Gastroesophageal sphincter (tissue), 4 donors: ENCODE measurements around the gene CFAP45. TPM values are rescaled to one million over a fixed set of nuclear protein-coding genes. Genes with fewer than 3 reads are reported as not detected.

Experiments
- ATAC-seq: fragments of 150-250 bp; one replicate; pipeline ENCODE4 v1.9.1; 2016; ENCODE audit warnings: mild to moderate bottlenecking, moderate library complexity
- H3K27ac ChIP-seq, 4 donors: fragments of 200-600 bp; sonication (generic) in 3 of 4; 1 replicate in 3 of 4; 2 replicates in 1 of 4; pipeline ENCODE4 v1.5.1; 2016 to 2019
- H3K27me3 ChIP-seq: fragments of 200-600 bp; sonication (generic); one replicate; pipeline ENCODE4 v1.5.1; 2019
- H3K36me3 ChIP-seq, 2 donors: fragments of 200-600 bp; sonication (generic); one replicate each; pipeline ENCODE4 v1.5.1; 2019; ENCODE audit warnings: control low read depth in 1 of 2
- H3K4me1 ChIP-seq, 3 donors: fragments of 200-600 bp; sonication (generic); 1 replicate in 2 of 3; 2 replicates in 1 of 3; pipeline ENCODE4 v1.5.1; 2016 to 2019; ENCODE audit warnings: control low read depth in 2 of 3
- H3K4me3 ChIP-seq, 2 donors: fragments of 200-600 bp; sonication (generic); one replicate each; pipeline ENCODE4 v1.5.1; 2019; ENCODE audit warnings: mild to moderate bottlenecking in 1 of 2, moderate library complexity in 1 of 2
- H3K9me3 ChIP-seq, 3 donors: fragments of 200-600 bp; sonication (generic); one replicate each; pipeline ENCODE4 v1.5.1; 2017 to 2019; ENCODE audit warnings: control low read depth in 2 of 3
- EP300 ChIP-seq: sonication (generic); formaldehyde crosslinking; IDR thresholded peaks from one replicate; pipeline ENCODE4 v1.6.1; 2017; ENCODE audit warnings: antibody characterized with exemption, mild to moderate bottlenecking
- POLR2A ChIP-seq, 2 donors: fragments of 450-650 bp; IDR thresholded peaks; one replicate each; pipeline ENCODE4 v1.6.1; 2017; ENCODE audit warnings: antibody characterized with exemption in 2 of 2, mild to moderate bottlenecking in 2 of 2, moderate library complexity in 1 of 2
- POLR2AphosphoS5 ChIP-seq: sonication (generic); formaldehyde crosslinking; IDR thresholded peaks from one replicate; pipeline ENCODE4 v1.6.1; 2017; ENCODE audit warnings: antibody characterized with exemption
- WGBS, 2 donors: methylation state at CpG; one replicate each; pipeline ENCODE4 v1.1.5; 2018; ENCODE audit warnings: low coverage in 1 of 2; 5-methylcytosine and 5-hydroxymethylcytosine counted together
- total RNA-seq, 4 donors: library from RNA; depleted of rRNA; stranded (reverse); fragments of >200 nt; gene quantifications; one replicate each; pipeline ENCODE4 v1.1.0, GENCODE V29; 2016
- TF ChIP-seq, protein P1 (sequence below), 4 experiments: fragments of 200-600 bp in 2 of 4; fragments of 450-650 bp in 2 of 4; sonication (generic) in 1 of 4; IDR thresholded peaks; one replicate each; pipeline ENCODE4 v1.5.1; 2017 to 2019; ENCODE audit warnings: antibody characterized with exemption in 4 of 4, mild to moderate bottlenecking in 2 of 4, moderate library complexity in 2 of 4

The CFAP45 gene
- total RNA-seq, 4 donors from 2014 or later = 0.27 to 0.81 TPM; not detected in 2

DNA sequence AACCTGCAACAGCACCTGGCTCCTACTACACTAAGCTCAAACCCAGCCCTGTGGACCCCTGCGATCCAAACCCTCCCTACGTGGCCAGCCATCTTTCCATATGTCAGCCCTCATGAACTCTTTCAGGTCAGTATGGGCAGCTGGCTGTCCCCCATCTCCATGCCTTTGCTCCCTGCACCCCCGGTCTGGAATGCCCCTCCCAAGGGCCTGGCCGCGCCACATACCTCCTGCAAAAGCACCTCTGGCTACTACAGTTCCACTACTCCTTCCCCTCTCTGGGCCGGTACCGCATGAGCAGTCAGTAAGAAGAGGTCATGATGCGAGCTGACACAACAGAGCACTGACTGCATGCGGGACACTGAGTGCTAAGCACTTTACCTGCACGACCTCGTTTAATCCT is 35.3 kb upstream of the CFAP45 start:
- Histone ChIP-seq H3K4me3 (no peak overlapping the region), H3K4me1 (peaks cover 0 to 12% (median 3%) of the 10 kb centered on the region in 3 donors), H3K27ac (no peak overlapping the region), H3K27me3 (peaks cover 38% of the 10 kb centered on the region), H3K36me3 (no peaks in the 10 kb centered on the region), H3K9me3 (no peaks in the 10 kb centered on the region)
- TF ChIP-seq EP300 (no peak), POLR2A (IDR thresholded peaks at IDR 0.05) (no peak), POLR2AphosphoS5 (no peak)
- TF ChIP-seq, protein P1, sequence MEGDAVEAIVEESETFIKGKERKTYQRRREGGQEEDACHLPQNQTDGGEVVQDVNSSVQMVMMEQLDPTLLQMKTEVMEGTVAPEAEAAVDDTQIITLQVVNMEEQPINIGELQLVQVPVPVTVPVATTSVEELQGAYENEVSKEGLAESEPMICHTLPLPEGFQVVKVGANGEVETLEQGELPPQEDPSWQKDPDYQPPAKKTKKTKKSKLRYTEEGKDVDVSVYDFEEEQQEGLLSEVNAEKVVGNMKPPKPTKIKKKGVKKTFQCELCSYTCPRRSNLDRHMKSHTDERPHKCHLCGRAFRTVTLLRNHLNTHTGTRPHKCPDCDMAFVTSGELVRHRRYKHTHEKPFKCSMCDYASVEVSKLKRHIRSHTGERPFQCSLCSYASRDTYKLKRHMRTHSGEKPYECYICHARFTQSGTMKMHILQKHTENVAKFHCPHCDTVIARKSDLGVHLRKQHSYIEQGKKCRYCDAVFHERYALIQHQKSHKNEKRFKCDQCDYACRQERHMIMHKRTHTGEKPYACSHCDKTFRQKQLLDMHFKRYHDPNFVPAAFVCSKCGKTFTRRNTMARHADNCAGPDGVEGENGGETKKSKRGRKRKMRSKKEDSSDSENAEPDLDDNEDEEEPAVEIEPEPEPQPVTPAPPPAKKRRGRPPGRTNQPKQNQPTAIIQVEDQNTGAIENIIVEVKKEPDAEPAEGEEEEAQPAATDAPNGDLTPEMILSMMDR (IDR thresholded peaks at IDR 0.05) = no peak
- no peak for ATAC-seq
- WGBS, 2 donors = 81 to 90% methylated on average over 2 to 11 of the region's 11 CpGs

DNA sequence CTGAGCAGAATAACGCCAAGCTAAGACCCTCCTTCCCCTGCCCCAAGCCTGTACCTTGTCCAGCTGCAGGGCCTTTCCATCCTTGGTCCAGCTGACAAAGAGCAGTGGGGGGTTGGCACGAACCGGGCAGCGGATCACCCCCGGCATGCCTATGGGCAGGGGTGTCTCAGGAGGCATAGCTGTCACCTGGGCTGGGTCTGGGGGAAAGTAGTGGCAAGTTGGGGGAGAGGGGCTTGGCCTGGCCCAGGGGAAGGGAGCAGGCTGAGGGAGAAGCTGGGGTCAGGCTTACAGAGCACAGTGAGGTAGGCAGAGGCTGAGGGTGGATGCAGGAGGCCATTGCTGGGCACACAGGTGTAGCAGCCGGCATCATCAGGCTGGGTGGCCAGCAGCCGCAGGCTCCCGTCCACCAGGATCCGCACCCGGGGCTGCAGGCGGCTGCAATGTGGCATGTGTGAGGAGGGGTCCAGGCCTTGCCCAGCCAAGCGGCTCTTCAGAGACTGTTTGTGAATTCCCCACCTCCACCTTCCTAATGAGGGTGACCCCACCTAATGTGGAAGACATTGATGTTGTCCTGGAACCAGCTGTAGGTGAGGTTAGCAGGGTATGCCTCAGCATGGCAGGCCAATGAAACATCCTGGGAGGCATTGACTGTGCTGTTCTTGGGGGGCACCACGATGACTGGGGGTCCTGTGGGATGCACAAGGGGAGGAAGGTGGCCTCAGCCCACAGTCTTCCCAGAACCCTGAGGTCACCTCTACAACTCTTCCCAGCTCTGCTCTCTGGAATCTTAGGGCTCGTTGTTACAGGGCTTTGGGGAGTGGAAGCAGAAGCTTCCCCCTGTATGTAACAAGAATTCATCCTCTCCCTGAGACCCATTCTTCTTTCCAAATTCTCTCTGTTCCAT is 34.4 kb upstream of the CFAP45 start:
- Histone ChIP-seq H3K4me1 (peaks cover 0 to 12% (median 3%) of the 10 kb centered on the region in 3 donors), H3K36me3 (no peaks in the 10 kb centered on the region), H3K27me3 (peaks cover 34% of the 10 kb centered on the region), H3K27ac (no peak overlapping the region), H3K4me3 (no peak overlapping the region), H3K9me3 (no peaks in the 10 kb centered on the region)
- WGBS, 2 donors = 79% methylated on average over 3 of the region's 14 CpGs
- no peak for ATAC-seq
- TF ChIP-seq, protein P1 (IDR thresholded peaks at IDR 0.05) = no peak
- TF ChIP-seq POLR2AphosphoS5 (no peak), EP300 (no peak), POLR2A (IDR thresholded peaks at IDR 0.05) (no peak)

DNA sequence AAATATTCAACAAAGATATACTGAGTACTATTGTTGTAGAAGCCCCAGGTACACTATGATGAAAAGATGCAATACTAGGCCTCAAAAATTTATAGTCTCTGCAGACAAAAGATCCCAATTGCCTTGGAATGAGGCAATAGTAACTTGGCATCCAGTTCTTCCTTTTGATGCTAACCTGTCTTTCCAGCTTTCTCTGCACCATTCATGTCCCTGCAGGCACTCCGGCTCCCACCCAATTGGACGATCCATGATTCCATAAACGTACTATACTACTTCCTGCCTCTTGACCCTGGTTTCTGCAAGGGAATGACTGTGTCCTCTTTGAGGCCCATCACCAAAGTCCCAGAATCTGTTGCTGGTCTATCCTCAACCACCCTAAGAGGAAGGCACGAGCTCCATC is 33.4 kb upstream of the CFAP45 start:
- Histone ChIP-seq H3K4me3 (no peak overlapping the region), H3K4me1 (peaks cover 0 to 12% (median 3%) of the 10 kb centered on the region in 3 donors), H3K27me3 (peaks cover 33% of the 10 kb centered on the region), H3K36me3 (no peaks in the 10 kb centered on the region), H3K9me3 (no peaks in the 10 kb centered on the region), H3K27ac (no peak overlapping the region)
- WGBS, 2 donors = 82 to 84% methylated on average over 4 of the region's 4 CpGs
- no peak for ATAC-seq
- TF ChIP-seq POLR2AphosphoS5 (no peak), POLR2A (IDR thresholded peaks at IDR 0.05) (no peak), EP300 (no peak)
- TF ChIP-seq, protein P1 (IDR thresholded peaks at IDR 0.05) = no peak

DNA sequence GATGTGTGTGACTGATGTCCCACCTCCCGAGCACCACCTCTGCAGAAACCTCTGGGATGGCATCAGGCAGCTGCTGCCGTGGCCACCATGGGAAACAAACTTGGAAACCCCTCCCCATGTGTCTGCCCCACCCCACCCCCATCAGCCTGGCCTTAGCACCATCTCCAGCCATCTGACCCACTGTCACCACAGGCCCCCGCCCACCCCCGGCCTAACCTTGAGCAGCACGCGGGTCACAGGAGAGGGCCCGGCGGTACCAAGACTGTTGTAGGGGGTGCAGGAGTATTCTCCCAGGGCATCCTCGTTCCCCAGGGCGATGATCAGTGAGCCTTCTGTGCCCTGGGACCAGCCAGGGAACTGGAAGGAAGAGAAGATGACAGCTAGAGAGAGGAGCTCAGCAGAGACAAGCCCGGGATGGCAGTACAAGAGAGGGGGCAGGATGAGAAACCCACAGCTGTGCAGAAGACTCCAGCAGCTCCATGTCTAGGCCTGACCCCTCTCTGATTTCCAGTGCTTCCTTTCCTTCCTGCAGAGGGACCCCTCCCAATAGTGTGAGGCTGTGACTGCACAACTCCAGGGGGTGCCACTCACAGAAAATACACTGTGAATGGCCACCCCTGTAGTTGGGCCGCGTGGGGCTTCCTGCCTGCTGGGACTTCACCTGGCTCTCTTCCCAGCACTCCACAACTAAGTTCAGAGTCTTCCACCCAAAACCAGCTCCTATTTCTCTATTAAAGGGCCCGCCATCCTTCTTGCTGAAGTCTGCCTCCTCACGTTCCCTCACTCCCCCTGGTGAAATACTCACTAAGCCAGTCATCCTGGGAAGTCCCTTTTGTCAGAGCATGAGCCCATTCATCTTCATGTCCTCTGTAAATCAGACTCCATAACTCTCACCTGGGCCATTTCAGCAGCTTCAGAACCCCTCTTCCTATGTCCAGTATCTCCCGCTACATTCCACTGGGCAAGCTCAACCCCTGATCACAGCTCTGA is 32.6 kb upstream of the CFAP45 start:
- Histone ChIP-seq H3K4me1 (peaks cover 0 to 12% (median 3%) of the 10 kb centered on the region in 3 donors), H3K9me3 (no peaks in the 10 kb centered on the region), H3K4me3 (no peak overlapping the region), H3K27ac (no peak overlapping the region), H3K36me3 (no peaks in the 10 kb centered on the region), H3K27me3 (peaks cover 25% of the 10 kb centered on the region)
- WGBS, 2 donors = 59 to 70% methylated on average over 2 to 4 of the region's 16 CpGs
- no peak for ATAC-seq
- TF ChIP-seq EP300 (no peak), POLR2AphosphoS5 (no peak), POLR2A (IDR thresholded peaks at IDR 0.05) (no peak)
- TF ChIP-seq, protein P1 (IDR thresholded peaks at IDR 0.05) = no peak
